IMR-90 (cell line): Measurements from ENCODE around the gene RARB. TPM values are rescaled to one million over a fixed set of nuclear protein-coding genes. Genes with fewer than 3 reads are reported as not detected.

ENCODE experiments used
- ATAC-seq: fragments of 200-7000 bp; cut with Tn5 transposase; 2 replicates; pipeline ENCODE4 v1.9.1; 2020; ENCODE audit warnings: low read depth, mild to moderate bottlenecking, moderate library complexity
- BruUV-seq: library from RNA; stranded (reverse); fragments of 400-500 nt; replicated peaks from 2 replicates; lab custom pipeline; 2021; lab: Mats Ljungman, UMichigan
- CTCF ChIA-PET: fragments of 300-600 bp; formaldehyde crosslinking; extraction: SDS; loops from one replicate; lab custom pipeline; 2021; ENCODE audit warnings: antibody characterized with exemption; lab: Yijun Ruan, JAX
- POLR2A ChIA-PET: fragments of 300-600 bp; sonication (Branson Sonifier 250); formaldehyde crosslinking; loops from one replicate; lab custom pipeline; 2022; ENCODE audit warnings: antibody characterized with exemption; ENCODE audit not compliant: unreplicated experiment; lab: Charles Lee
- DNase-seq: peaks from one replicate; pipeline ENCODE4 v3.0.0; 2013
- H2AFZ ChIP-seq: replicated peaks from 2 replicates; pipeline ENCODE3; 2013; ENCODE audit warnings: low read length, mild to moderate bottlenecking; ENCODE audit not compliant: poor library complexity
- H2AK5ac ChIP-seq: 2 replicates; pipeline ENCODE4 v1.6.1; 2013; ENCODE audit warnings: low read depth, low read length, inconsistent platforms
- H2AK9ac ChIP-seq: replicated peaks from 2 replicates; pipeline ENCODE3; 2013; ENCODE audit warnings: mild to moderate bottlenecking, low read depth, low read length, moderate library complexity; ENCODE audit not compliant: poor library complexity
- H2BK120ac ChIP-seq: 2 replicates; pipeline ENCODE4 v1.6.1; 2013; ENCODE audit warnings: low read depth, low read length, inconsistent platforms
- H2BK15ac ChIP-seq: 3 replicates; pipeline ENCODE4 v1.6.1; 2013; ENCODE audit warnings: low read depth, low read length, inconsistent platforms
- H2BK20ac ChIP-seq: 2 replicates; pipeline ENCODE4 v1.6.1; 2013; ENCODE audit warnings: low read depth, mild to moderate bottlenecking, inconsistent platforms, low read length, moderate library complexity
- H2BK5ac ChIP-seq: 2 replicates; pipeline ENCODE4 v1.6.1; 2013; ENCODE audit warnings: mild to moderate bottlenecking, low read depth, low read length, inconsistent platforms; ENCODE audit not compliant: poor library complexity, severe bottlenecking
- H3K14ac ChIP-seq: replicated peaks from 2 replicates; pipeline ENCODE4 v1.6.1; 2013; ENCODE audit warnings: low read depth, low read length, inconsistent platforms
- H3K18ac ChIP-seq: 2 replicates; pipeline ENCODE4 v1.6.1; 2013; ENCODE audit warnings: low read depth, low read length, control low read depth
- H3K23ac ChIP-seq: 2 replicates; pipeline ENCODE4 v1.6.1; 2013; ENCODE audit warnings: low read depth, low read length, inconsistent platforms
- H3K27ac ChIP-seq: 2 replicates; pipeline ENCODE4 v1.5.1; 2013; ENCODE audit warnings: mild to moderate bottlenecking, control low read depth, low read length; ENCODE audit not compliant: insufficient read depth
- H3K27me3 ChIP-seq: 2 replicates; pipeline ENCODE4 v1.6.1; 2013; ENCODE audit warnings: low read length; ENCODE audit not compliant: control insufficient read depth, insufficient read depth
- H3K36me3 ChIP-seq: 2 replicates; pipeline ENCODE4 v1.6.1; 2013; ENCODE audit warnings: low read length, mixed read lengths; ENCODE audit not compliant: control insufficient read depth, insufficient read depth
- H3K4ac ChIP-seq: 2 replicates; pipeline ENCODE4 v1.6.1; 2013; ENCODE audit warnings: low read depth, low read length, inconsistent platforms
- H3K4me1 ChIP-seq: 2 replicates; pipeline ENCODE4 v1.6.1; 2013; ENCODE audit warnings: low read length, mixed read lengths; ENCODE audit not compliant: control insufficient read depth, insufficient read depth
- H3K4me2 ChIP-seq: 2 replicates; pipeline ENCODE4 v1.6.1; 2013; ENCODE audit warnings: low read depth, mild to moderate bottlenecking, control low read depth, low read length, moderate library complexity
- H3K4me3 ChIP-seq: 2 replicates; pipeline ENCODE4 v1.5.1; 2013; ENCODE audit warnings: low read depth, mild to moderate bottlenecking, control low read depth, low read length, moderate library complexity; ENCODE audit not compliant: insufficient read depth
- H3K56ac ChIP-seq: 2 replicates; pipeline ENCODE4 v1.6.1; 2013; ENCODE audit warnings: low read length, inconsistent platforms; ENCODE audit not compliant: insufficient read depth; ENCODE audit errors: extremely low read depth
- H3K79me1 ChIP-seq, 2 experiments: 2 replicates each; pipeline ENCODE4 v1.6.1; 2013; ENCODE audit warnings: low read length in 2 of 2, inconsistent platforms in 1 of 2, low read depth in 1 of 2
- H3K9ac ChIP-seq: 2 replicates; pipeline ENCODE4 v1.6.1; 2013; ENCODE audit warnings: low read depth, low read length, control low read depth
- H3K9me1 ChIP-seq: 2 replicates; pipeline ENCODE4 v1.6.1; 2013; ENCODE audit warnings: low read length, inconsistent platforms; ENCODE audit not compliant: insufficient read depth
- H3K9me3 ChIP-seq: 2 replicates; pipeline ENCODE4 v1.6.1; 2013; ENCODE audit warnings: low read length; ENCODE audit not compliant: control insufficient read depth, insufficient read depth
- H4K20me1 ChIP-seq: 2 replicates; pipeline ENCODE4 v1.6.1; 2013; ENCODE audit warnings: low read length, inconsistent platforms; ENCODE audit not compliant: insufficient read depth
- H4K5ac ChIP-seq: 2 replicates; pipeline ENCODE4 v1.6.1; 2013; ENCODE audit warnings: mild to moderate bottlenecking, low read depth, low read length, control low read depth
- H4K8ac ChIP-seq, 2 experiments: 2 replicates each; pipeline ENCODE4 v1.6.1; 2013; ENCODE audit warnings: low read depth in 2 of 2, low read length in 2 of 2, control low read depth in 1 of 2, inconsistent platforms in 1 of 2
- H4K91ac ChIP-seq: 2 replicates; pipeline ENCODE4 v1.6.1; 2013; ENCODE audit warnings: low read depth, low read length, inconsistent platforms; ENCODE audit not compliant: insufficient read depth
- CEBPB ChIP-seq: IDR thresholded peaks from 2 replicates; pipeline ENCODE4 v1.6.1; 2012; ENCODE audit warnings: low read depth, low read length, improper control_type of control experiment
- CHD1 ChIP-seq: IDR thresholded peaks from 2 replicates; pipeline ENCODE4 v1.6.1; 2012; ENCODE audit warnings: low read depth, low read length, improper control_type of control experiment
- FOS ChIP-seq: fragments of 150-350 bp; IDR thresholded peaks from 2 replicates; pipeline ENCODE4 v1.6.1; 2016; ENCODE audit warnings: low read depth, low read length
- NFE2L2 ChIP-seq: fragments of 150-350 bp; IDR thresholded peaks from 2 replicates; pipeline ENCODE4 v1.6.1; 2016; ENCODE audit warnings: low read depth, mild to moderate bottlenecking, low read length
- RCOR1 ChIP-seq: IDR thresholded peaks from 2 replicates; pipeline ENCODE4 v1.6.1; 2012; ENCODE audit warnings: mild to moderate bottlenecking, low read length, improper control_type of control experiment; ENCODE audit not compliant: insufficient replicate concordance
- SMC3 ChIP-seq: fragments of 150-350 bp; IDR thresholded peaks from 2 replicates; pipeline ENCODE4 v1.6.1; 2016; ENCODE audit warnings: low read depth, mild to moderate bottlenecking, antibody characterized with exemption, low read length, moderate library complexity
- WGBS, 2 experiments: methylation state at CpG; one replicate each; pipeline versions ENCODE4 v1.1.5 to v1.1.7; 2013; ENCODE audit warnings: missing lambda C conversion rate in 2 of 2; ENCODE audit not compliant: insufficient read length in 1 of 2; ENCODE audit errors: extremely low coverage in 2 of 2; 5-methylcytosine and 5-hydroxymethylcytosine counted together
- dilution Hi-C: fragments of 300-500 bp; cut with HindIII; formaldehyde crosslinking; loops from one replicate; pipeline ENCODE4 v1.14.3; 2018; ENCODE audit warnings: low sequenced_read_pairs; ENCODE audit not compliant: unreplicated experiment
- in situ Hi-C: fragments of 300-500 bp; cut with MboI; formaldehyde crosslinking; loops from 3 replicates; pipeline ENCODE4 v1.14.3; 2019; ENCODE audit warnings: low sequenced_read_pairs, inconsistent platforms, mixed read lengths
- intact Hi-C: fragments of 100-400 bp; cut with micrococcal nuclease; formaldehyde crosslinking; loops from 2 replicates; pipeline ENCODE4 v1.10.0; 2022
- polyA plus RNA-seq, 3 experiments: library from polyadenylated mRNA; depleted of rRNA; stranded (reverse); fragments of >200 nt; gene quantifications; 2 replicates each; pipeline ENCODE4 v1.2.3, GENCODE V29; 2012; ENCODE audit warnings: low replicate concordance in 1 of 3
- total RNA-seq: library from RNA; depleted of rRNA; stranded (reverse); fragments of >200 nt; gene quantifications from 2 replicates; pipeline ENCODE4 v1.2.3, GENCODE V29; 2012
- TF ChIP-seq, protein P1 (sequence below): conservative IDR thresholded peaks from 2 replicates; pipeline ENCODE4 v1.5.1; 2012; ENCODE audit warnings: mild to moderate bottlenecking, low read depth, low read length, improper control_type of control experiment
- TF ChIP-seq, protein P2 (sequence below): fragments of 150-350 bp; IDR thresholded peaks from 2 replicates; pipeline ENCODE4 v1.6.1; 2016; ENCODE audit warnings: low read depth, mild to moderate bottlenecking, low read length, moderate library complexity, borderline replicate concordance

RARB gene
- total and polyA plus RNA-seq, 2 of the 4 experiments (the other 2 are of a cell fraction) = 0.53 to 1.4 TPM

DNA sequence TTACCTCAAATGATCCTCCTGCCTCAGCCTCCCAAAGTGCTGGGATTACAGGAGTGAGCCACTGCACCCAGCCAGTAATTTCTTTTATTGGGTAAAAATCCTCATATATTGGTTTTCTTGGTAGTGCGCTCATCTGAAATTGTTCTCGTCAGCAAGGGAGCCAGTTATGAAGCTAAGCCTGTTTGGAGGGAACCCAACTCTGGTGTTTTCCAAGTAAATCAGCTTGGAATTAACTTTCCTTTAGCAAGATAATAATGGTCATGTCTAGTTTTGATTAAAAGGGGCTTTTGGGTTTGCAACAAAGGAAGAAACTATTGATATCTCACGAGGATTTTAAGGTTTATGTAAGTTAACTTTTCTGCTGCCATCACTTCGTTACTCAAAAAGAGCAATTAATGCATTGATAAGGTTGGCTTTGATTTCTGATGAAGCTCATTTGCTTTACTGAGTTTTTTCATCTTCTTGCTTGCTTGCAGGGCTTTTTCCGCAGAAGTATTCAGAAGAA, 72.7 kb downstream of the RARB start:
- no TSS peak for BruUV-seq
- H2BK20ac ChIP-seq = no peak overlapping the region
- no peak for ATAC-seq

More for the DNA sequence above, 72.7 kb downstream of the RARB start:
- 0 out of 2 replicates have a peak, but pooled peaks cover 1% of the 10 kb centered on the region for H3K9me3 ChIP-seq
- dilution Hi-C loops (no loop called here), in situ Hi-C loops (no loop called here), intact Hi-C loops (no loop called here)
- H3K9me1 ChIP-seq = no peaks in the 10 kb centered on the region
- H2BK120ac ChIP-seq = no peak overlapping the region
- no peak for DNase-seq
- TF ChIP-seq CEBPB = no peak
- no peak for TF ChIP-seq RCOR1
- TF ChIP-seq NFE2L2 = no peak
- no peak for TF ChIP-seq CHD1
- TF ChIP-seq, protein P1, sequence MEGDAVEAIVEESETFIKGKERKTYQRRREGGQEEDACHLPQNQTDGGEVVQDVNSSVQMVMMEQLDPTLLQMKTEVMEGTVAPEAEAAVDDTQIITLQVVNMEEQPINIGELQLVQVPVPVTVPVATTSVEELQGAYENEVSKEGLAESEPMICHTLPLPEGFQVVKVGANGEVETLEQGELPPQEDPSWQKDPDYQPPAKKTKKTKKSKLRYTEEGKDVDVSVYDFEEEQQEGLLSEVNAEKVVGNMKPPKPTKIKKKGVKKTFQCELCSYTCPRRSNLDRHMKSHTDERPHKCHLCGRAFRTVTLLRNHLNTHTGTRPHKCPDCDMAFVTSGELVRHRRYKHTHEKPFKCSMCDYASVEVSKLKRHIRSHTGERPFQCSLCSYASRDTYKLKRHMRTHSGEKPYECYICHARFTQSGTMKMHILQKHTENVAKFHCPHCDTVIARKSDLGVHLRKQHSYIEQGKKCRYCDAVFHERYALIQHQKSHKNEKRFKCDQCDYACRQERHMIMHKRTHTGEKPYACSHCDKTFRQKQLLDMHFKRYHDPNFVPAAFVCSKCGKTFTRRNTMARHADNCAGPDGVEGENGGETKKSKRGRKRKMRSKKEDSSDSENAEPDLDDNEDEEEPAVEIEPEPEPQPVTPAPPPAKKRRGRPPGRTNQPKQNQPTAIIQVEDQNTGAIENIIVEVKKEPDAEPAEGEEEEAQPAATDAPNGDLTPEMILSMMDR = no peak
- no peak for TF ChIP-seq SMC3
- TF ChIP-seq, protein P2, sequence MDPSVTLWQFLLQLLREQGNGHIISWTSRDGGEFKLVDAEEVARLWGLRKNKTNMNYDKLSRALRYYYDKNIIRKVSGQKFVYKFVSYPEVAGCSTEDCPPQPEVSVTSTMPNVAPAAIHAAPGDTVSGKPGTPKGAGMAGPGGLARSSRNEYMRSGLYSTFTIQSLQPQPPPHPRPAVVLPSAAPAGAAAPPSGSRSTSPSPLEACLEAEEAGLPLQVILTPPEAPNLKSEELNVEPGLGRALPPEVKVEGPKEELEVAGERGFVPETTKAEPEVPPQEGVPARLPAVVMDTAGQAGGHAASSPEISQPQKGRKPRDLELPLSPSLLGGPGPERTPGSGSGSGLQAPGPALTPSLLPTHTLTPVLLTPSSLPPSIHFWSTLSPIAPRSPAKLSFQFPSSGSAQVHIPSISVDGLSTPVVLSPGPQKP = no peak
- no peak for TF ChIP-seq FOS
- CTCF ChIA-PET = no interaction called here
- H2BK15ac ChIP-seq = no peak overlapping the region
- H3K14ac ChIP-seq = no peak overlapping the region
- no peak overlapping the region for H2AK5ac ChIP-seq
- no peak overlapping the region for H4K8ac ChIP-seq
- H3K4me3 ChIP-seq = no peak overlapping the region
- H3K56ac ChIP-seq = no peak overlapping the region
- H3K4me2 ChIP-seq = no peak overlapping the region
- H4K20me1 ChIP-seq = no peaks in the 10 kb centered on the region; the same call in 1 of the 2 replicates
- POLR2A ChIA-PET = no interaction called here
- no peak overlapping the region for H3K27ac ChIP-seq
- no peaks in the 10 kb centered on the region for H3K79me1 ChIP-seq
- H2AK9ac ChIP-seq = no peak overlapping the region
- H3K23ac ChIP-seq = no peak overlapping the region
- no peaks in the 10 kb centered on the region for H3K27me3 ChIP-seq
- no peaks in the 10 kb centered on the region for H3K4me1 ChIP-seq
- no peaks in the 10 kb centered on the region for H3K36me3 ChIP-seq
- no peak overlapping the region for H2AFZ ChIP-seq
- H3K18ac ChIP-seq = no peak overlapping the region
- no peak overlapping the region for H3K4ac ChIP-seq
- 80% methylated on average over 1 of the region's 5 CpGs; no CpG with 5 or more reads in 1 of the 2 experiments for WGBS, 2 experiments
- no peak overlapping the region for H4K91ac ChIP-seq
- no peak overlapping the region for H4K5ac ChIP-seq
- no peak overlapping the region for H2BK5ac ChIP-seq
- H3K9ac ChIP-seq = no peak overlapping the region
